GM18505 (cell line): ENCODE data around the gene CNIH2.
"Not testable (repeated sequence)": the region's sequence is repeated elsewhere in the genome, so short reads cannot be mapped to it uniquely, and the experiment has no call there.

ENCODE experiments used
- ATAC-seq: cut with Tn5 transposase; IDR thresholded peaks from one replicate; pipeline ENCODE4 v1.9.1; 2021; ENCODE audit not compliant: unreplicated experiment
- POLR2A ChIP-seq: IDR thresholded peaks from 4 replicates; pipeline ENCODE4 v1.6.1; 2011; ENCODE audit warnings: borderline replicate concordance; ENCODE audit not compliant: insufficient read depth, insufficient read length; ENCODE audit errors: extremely low read depth

The CNIH2 gene

GRCh38 chr11:66242095-66242765, 35.7 kb upstream of the CNIH2 start:
- no peak for ATAC-seq
- TF ChIP-seq POLR2A = no peak

GRCh38 chr11:66243782-66244535, 34.0 kb upstream of the CNIH2 start:
- TF ChIP-seq POLR2A = no peak
- ATAC-seq = no peak

DNA sequence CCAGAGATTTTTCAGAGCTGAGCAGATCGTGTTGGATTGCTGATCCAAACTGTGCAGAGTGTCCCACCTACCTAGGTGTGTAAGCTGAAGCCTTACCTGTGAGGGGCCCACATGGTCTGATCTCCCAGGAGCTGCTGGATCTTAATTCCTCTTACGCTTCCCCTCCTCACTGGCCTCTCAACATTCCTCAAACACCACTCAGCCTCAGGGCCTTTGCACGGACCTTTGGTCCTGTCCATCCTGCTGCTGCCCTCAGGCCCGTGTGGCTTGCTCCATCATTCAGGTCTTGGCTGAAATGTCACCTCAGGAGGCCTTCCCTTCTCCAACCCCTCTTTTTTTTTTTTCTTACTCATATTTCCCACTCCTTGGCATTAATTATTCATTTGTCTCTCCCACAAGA, 30.7 kb upstream of the CNIH2 start:
- no peak for TF ChIP-seq POLR2A
- no peak for ATAC-seq

DNA sequence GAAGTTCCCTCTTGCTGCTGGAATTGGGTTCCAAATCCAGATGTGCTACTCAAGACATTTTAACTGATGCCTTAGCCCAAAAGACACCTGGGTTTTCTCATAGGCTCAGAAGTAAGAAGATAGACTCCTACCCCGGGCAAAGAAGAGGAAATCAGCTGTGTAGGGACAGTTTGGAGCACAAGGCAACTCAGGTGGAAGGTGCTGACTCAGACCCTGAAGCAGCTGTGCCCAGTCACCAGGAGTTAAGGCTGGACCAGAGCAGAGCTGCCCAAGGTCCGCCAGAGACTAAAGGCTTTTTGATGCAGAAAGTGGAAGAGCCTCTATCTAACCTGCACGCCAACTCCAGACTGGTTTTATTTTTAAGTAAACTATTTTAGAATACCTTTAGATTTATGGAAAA, 30.2 kb upstream of the CNIH2 start:
- TF ChIP-seq POLR2A = no peak
- no peak for ATAC-seq

DNA sequence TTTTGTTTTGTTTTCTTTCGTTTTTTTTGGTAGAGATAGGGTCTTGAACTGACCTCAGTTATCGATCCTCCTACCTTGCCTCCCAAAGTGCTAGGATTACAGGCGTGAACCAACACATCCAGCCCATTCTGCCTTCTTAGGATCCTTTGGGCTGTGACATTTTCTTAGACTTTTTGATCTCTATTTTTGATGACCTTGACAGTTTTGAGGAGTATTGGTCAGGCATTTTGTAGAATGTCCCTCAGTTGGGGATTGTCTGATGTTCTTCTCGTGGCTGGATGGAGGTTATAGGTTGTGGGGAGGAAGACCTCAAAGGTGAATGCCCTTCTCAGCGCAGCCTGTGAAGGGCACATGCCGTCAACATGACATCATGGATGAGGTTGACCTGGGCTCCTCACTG, 29.1 kb upstream of the CNIH2 start:
- no peak for ATAC-seq
- no peak for TF ChIP-seq POLR2A

- no peak for TF ChIP-seq POLR2A
- no peak for ATAC-seq
Measured at GRCh38 chr11:66251809-66252208, 26.2 kb upstream of the CNIH2 start.

GRCh38 chr11:66253081-66253480, 24.9 kb upstream of the CNIH2 start:
- ATAC-seq = not testable (repeated sequence)

- ATAC-seq = no peak
- TF ChIP-seq POLR2A = peak; percentile 4
Measured at GRCh38 chr11:66258473-66258893, 19.5 kb upstream of the CNIH2 start.

DNA sequence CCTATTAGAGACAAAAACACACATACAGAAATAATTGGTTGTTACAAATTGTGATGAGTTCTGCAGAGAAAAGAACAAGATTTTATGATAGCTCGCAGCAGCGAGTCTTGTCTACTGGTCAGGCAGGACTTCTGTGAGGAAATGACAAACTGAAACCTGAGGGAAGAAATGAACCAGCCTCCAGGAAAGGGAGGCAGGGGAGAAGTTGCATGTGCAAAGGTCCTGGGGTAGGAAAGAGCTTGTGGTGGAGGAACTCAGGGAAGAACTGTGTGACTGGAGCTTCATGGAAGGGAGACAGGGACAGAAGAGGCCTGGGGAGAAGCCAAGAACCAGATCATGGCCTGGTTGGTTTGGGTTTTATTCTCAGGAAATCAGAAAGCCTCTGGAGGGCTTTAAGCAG, 18.8 kb upstream of the CNIH2 start:
- TF ChIP-seq POLR2A = no peak

DNA sequence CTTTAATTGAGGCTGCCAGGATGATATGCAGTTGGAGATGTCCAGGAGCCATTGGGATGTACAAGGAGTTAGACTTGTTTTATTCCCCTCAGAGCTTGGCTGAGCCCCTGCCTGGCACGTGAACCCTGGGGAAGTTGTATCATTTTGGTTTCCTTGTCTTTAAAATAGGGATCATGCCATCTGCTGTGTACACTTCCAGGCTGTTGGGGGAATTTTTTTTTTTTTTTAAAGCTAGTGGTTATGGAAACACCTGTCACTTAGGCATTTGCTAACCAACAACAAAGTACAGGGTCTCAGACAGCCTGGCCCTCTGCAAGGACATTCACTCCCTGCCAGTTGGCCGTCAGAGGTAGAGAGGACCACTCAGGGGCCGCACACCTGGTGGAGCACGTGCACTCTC, 18.0 kb upstream of the CNIH2 start:
- TF ChIP-seq POLR2A = no peak
- ATAC-seq = no peak

More for the DNA sequence above, 18.8 kb upstream of the CNIH2 start:
- ATAC-seq = no peak

DNA sequence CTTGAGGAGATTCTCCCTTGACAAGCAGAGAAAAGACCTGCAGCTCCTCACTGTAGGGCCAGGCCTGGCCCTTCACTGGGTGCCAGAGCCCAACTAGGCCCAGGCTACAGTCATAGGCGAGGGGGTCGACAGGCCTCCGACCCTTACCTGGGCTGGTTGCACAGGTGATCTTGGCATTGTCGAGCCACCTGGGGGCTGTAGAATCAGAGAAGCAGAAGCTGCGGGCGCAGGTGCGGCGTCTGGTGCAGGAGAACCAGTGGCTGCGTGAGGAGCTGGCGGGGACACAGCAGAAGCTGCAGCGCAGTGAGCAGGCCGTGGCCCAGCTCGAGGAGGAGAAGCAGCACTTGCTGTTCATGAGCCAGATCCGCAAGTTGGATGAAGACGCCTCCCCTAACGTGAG, 16.4 kb upstream of the CNIH2 start:
- ATAC-seq = no peak
- TF ChIP-seq POLR2A = no peak

- TF ChIP-seq POLR2A = no peak
- no peak for ATAC-seq
Measured at GRCh38 chr11:66262191-66262590, 15.8 kb upstream of the CNIH2 start.

GRCh38 chr11:66262696-66263095, 15.3 kb upstream of the CNIH2 start:
- no peak for ATAC-seq
- TF ChIP-seq POLR2A = no peak

DNA sequence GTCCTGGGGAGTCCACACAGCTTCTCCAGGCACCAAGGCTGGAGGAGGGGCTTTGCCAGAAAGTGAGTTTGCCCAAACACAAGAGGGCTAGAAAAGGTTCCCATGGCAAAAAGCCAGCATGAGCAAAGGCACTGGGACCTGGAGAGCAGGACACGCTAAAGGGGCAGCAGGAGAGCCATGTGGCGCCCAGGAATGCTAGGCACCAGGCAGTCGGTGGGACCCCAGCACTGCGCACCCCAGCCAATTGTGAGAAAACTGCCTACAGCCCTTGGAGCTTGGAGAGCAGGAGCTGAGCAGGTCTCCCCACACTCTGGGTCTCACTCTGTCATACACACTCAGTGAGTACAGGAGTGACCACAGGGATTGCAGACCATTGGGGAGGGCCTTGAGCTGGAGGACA, 14.7 kb upstream of the CNIH2 start:
- TF ChIP-seq POLR2A = no peak
- no peak for ATAC-seq

DNA sequence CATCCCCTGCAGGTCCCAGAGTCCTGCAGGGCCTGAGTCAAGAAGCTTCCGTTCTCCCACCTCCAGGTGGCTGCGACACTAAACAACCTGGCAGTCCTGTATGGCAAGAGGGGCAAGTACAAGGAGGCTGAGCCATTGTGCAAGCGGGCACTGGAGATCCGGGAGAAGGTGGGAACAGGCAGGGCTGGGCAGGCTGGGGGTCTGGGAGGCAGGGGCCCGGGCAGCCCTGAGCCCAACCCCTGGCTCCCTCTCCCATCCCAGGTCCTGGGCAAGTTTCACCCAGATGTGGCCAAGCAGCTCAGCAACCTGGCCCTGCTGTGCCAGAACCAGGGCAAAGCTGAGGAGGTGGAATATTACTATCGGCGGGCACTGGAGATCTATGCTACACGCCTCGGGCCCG, 14.2 kb upstream of the CNIH2 start:
- no peak for TF ChIP-seq POLR2A
- ATAC-seq = no peak

DNA sequence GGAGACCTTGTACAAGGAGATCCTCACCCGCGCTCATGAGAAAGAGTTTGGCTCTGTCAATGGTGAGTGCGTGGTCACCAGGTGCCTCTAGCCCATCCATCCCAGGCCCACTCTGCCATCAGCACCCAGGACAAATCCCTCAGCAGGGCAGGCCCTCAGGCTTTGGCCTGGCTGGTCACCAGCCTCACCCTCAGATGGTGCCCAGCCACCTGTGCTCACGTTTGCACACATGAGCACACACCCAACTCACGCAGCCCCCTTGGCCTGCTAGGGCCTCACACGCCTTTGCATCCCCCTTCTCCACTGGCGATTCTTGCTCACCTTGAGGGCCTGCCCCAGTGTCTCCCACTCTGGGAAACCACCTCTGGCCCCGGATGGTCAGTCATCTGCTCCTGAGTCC, 13.6 kb upstream of the CNIH2 start:
- no peak for ATAC-seq

More for the DNA sequence above, 13.6 kb upstream of the CNIH2 start:
- TF ChIP-seq POLR2A = no peak
